Measurements from ENCODE around the gene TMCO4.

TMCO4 gene

GRCh38 chr1:19734472-19734999, 65.2 kb downstream of the TMCO4 start:
- Histone ChIP-seq H3K36me3 (replicated peaks; ENCODE audit: low read depth, low read length) (peaks cover 6% of the 10 kb centered on the region), H4K20me1 (ENCODE audit: insufficient read depth, low read length) (no peaks in the 10 kb centered on the region), H3K9ac (ENCODE audit: low read length) (no peak overlapping the region), H3K79me2 (ENCODE audit: low read length) (no peaks in the 10 kb centered on the region), H2AFZ (ENCODE audit: low read depth, low read length) (no peak overlapping the region), H3K4me3 (ENCODE audit: low read length) (no peak overlapping the region), H3K27ac (ENCODE audit: low read length) (no peak overlapping the region), H3K9me3 (ENCODE audit: insufficient read depth, low read length) (no peaks in the 10 kb centered on the region), H3K4me1 (ENCODE audit: low read length) (no peaks in the 10 kb centered on the region), H3K27me3 (ENCODE audit: low read depth, low read length) (no peaks in the 10 kb centered on the region), H3K4me2 (ENCODE audit: low read length) (no peak overlapping the region)
- TF ChIP-seq CTCF (IDR thresholded peaks at IDR 0.05; ENCODE audit: low read depth, low read length) (no peak), EZH2phosphoT487 (IDR thresholded peaks at IDR 0.05; ENCODE audit: low read depth) (no peak)

- no peaks in the 10 kb centered on the region for H3K9me3 ChIP-seq (ENCODE audit: insufficient read depth, low read length)
- no peak overlapping the region for H3K9ac ChIP-seq (ENCODE audit: low read length)
- no peak overlapping the region for H3K4me2 ChIP-seq (ENCODE audit: low read length)
- H2AFZ ChIP-seq (ENCODE audit: low read depth, low read length): no peak overlapping the region
- H4K20me1 ChIP-seq (ENCODE audit: insufficient read depth, low read length): no peaks in the 10 kb centered on the region
- H3K4me1 ChIP-seq (ENCODE audit: low read length): no peaks in the 10 kb centered on the region
- no peaks in the 10 kb centered on the region for H3K79me2 ChIP-seq (ENCODE audit: low read length)
- TF ChIP-seq CTCF (IDR thresholded peaks at IDR 0.05; ENCODE audit: low read depth, low read length): no peak
- TF ChIP-seq EZH2phosphoT487 (IDR thresholded peaks at IDR 0.05; ENCODE audit: low read depth): no peak
- H3K4me3 ChIP-seq (ENCODE audit: low read length): no peak overlapping the region
- peaks cover 6% of the 10 kb centered on the region for H3K36me3 ChIP-seq (replicated peaks; ENCODE audit: low read depth, low read length)
- H3K27me3 ChIP-seq (ENCODE audit: low read depth, low read length): no peaks in the 10 kb centered on the region
- H3K27ac ChIP-seq (ENCODE audit: low read length): no peak overlapping the region
Measured at GRCh38 chr1:19734056-19734455, 65.7 kb downstream of the TMCO4 start.

GRCh38 chr1:19733615-19734014, 66.1 kb downstream of the TMCO4 start:
- no peak overlapping the region for H3K9ac ChIP-seq (ENCODE audit: low read length)
- no peaks in the 10 kb centered on the region for H3K27me3 ChIP-seq (ENCODE audit: low read depth, low read length)
- peaks cover 6% of the 10 kb centered on the region for H3K36me3 ChIP-seq (replicated peaks; ENCODE audit: low read depth, low read length)
- H3K9me3 ChIP-seq (ENCODE audit: insufficient read depth, low read length): no peaks in the 10 kb centered on the region
- TF ChIP-seq CTCF (IDR thresholded peaks at IDR 0.05; ENCODE audit: low read depth, low read length) (no peak), EZH2phosphoT487 (IDR thresholded peaks at IDR 0.05; ENCODE audit: low read depth) (no peak)
- no peak overlapping the region for H2AFZ ChIP-seq (ENCODE audit: low read depth, low read length)
- H3K27ac ChIP-seq (ENCODE audit: low read length): no peak overlapping the region
- H4K20me1 ChIP-seq (ENCODE audit: insufficient read depth, low read length): no peaks in the 10 kb centered on the region
- no peaks in the 10 kb centered on the region for H3K4me1 ChIP-seq (ENCODE audit: low read length)
- H3K4me2 ChIP-seq (ENCODE audit: low read length): no peak overlapping the region
- no peak overlapping the region for H3K4me3 ChIP-seq (ENCODE audit: low read length)
- H3K79me2 ChIP-seq (ENCODE audit: low read length): no peaks in the 10 kb centered on the region

DNA sequence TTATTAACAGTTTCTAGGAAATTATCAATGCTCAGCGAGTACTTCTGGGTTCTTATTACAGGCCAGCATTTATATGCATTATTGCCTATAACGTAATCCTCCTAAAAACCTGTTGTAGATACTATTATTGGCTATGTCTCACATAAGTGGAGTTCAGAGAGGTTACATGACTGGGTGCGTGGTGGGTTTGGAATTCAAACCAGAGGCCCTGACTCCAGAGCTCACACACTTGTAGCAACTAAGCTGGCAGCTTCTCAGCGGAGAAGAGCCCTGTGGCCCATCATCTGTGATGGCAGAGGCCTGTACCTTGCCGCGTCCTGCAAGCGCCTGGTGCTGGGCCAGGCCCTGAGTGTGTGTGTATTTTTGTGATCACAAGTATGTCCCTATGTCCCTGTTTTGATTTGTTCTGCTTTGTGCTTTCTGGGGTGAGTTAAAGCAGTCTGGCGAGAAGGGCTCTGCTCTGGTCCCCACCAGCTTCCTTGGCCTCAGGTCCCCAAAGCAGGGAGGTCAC, 68.3 kb downstream of the TMCO4 start:
- H3K9me3 ChIP-seq (ENCODE audit: insufficient read depth, low read length): no peaks in the 10 kb centered on the region
- no peaks in the 10 kb centered on the region for H3K79me2 ChIP-seq (ENCODE audit: low read length)
- TF ChIP-seq CTCF (IDR thresholded peaks at IDR 0.05; ENCODE audit: low read depth, low read length): no peak
- TF ChIP-seq EZH2phosphoT487 (IDR thresholded peaks at IDR 0.05; ENCODE audit: low read depth): no peak
- no peak overlapping the region for H3K4me3 ChIP-seq (ENCODE audit: low read length)
- H4K20me1 ChIP-seq (ENCODE audit: insufficient read depth, low read length): no peaks in the 10 kb centered on the region
- no peak overlapping the region for H2AFZ ChIP-seq (ENCODE audit: low read depth, low read length)
- H3K27ac ChIP-seq (ENCODE audit: low read length): no peak overlapping the region
- no peaks in the 10 kb centered on the region for H3K27me3 ChIP-seq (ENCODE audit: low read depth, low read length)
- no peak overlapping the region for H3K9ac ChIP-seq (ENCODE audit: low read length)
- H3K4me2 ChIP-seq (ENCODE audit: low read length): no peak overlapping the region
- H3K36me3 ChIP-seq (replicated peaks; ENCODE audit: low read depth, low read length): peaks cover 6% of the 10 kb centered on the region
- H3K4me1 ChIP-seq (ENCODE audit: low read length): no peaks in the 10 kb centered on the region
